ENCODE data around the gene GNAT1. TPM values are rescaled to one million over a fixed set of nuclear protein-coding genes. Genes with fewer than 3 reads are reported as not detected.

The GNAT1 gene
- total and polyA plus RNA-seq, 2 of the 13 experiments (the other 11 are each of a cell fraction or from before 2014, with no cell fraction given): 0.15 TPM; not detected in 1

GRCh38 chr3:50207359-50208042 is 16.1 kb downstream of the GNAT1 start:
- CTCF ChIA-PET (ENCODE audit: low intra/inter-chr PET ratio, low total read pairs): no interaction called here
- peak overlapping the region; percentile 59 for H3K9ac ChIP-seq (ENCODE audit: insufficient read depth, low read depth, low read length)
- no TSS peak for BruUV-seq (replicated peaks)
- intact Hi-C loops (cut with micrococcal nuclease; ENCODE audit: unreplicated experiment) (no loop called here), in situ Hi-C loops (cut with HindIII; ENCODE audit: extremely low pct_ligation_motif_present, low pct_unique_long_range_greater_than_20kb) (no loop called here)
- peaks cover 52% of the 10 kb centered on the region for H3K79me2 ChIP-seq (ENCODE audit: insufficient read depth, low read length)
- no peak for FAIRE-seq
- H3K9me3 ChIP-seq (ENCODE audit: low read length): no peaks in the 10 kb centered on the region
- no peaks in the 10 kb centered on the region for H3K27me3 ChIP-seq (ENCODE audit: control insufficient read depth in 1 of 2, insufficient read depth in 2 of 2, low read length in 2 of 2)
- peak overlapping the region; percentile 99 for H3K27ac ChIP-seq (ENCODE audit: extremely low read length, insufficient read depth, low read length)
- DNase-seq (ENCODE audit: low spot score): no peak
- ATAC-seq: no peak
- peak overlapping the region; percentile 85 for H3K4me2 ChIP-seq (ENCODE audit: low read depth, low read length)
- H2AFZ ChIP-seq (ENCODE audit: low read length): no peak overlapping the region
- peak overlapping the region in 1 of 3 experiments; percentile 93; a peak in 2 of 6 replicates for H3K4me3 ChIP-seq (replicated peaks in 1 of 3; ENCODE audit: insufficient read depth in 1 of 3, low read depth in 2 of 3, low read length in 3 of 3)
- H3K36me3 ChIP-seq (replicated peaks in 1 of 2; ENCODE audit: control insufficient read depth in 1 of 2, insufficient read depth in 2 of 2, low read length in 2 of 2): no peaks in the 10 kb centered on the region; a peak in 1 of 5 replicates
- H3K4me1 ChIP-seq (ENCODE audit: insufficient read depth, low read length): peaks cover 87% of the 10 kb centered on the region
- peaks cover 4% of the 10 kb centered on the region; the same call in 1 of the 2 replicates for H4K20me1 ChIP-seq (ENCODE audit: insufficient read depth, low read length)
- POLR2A ChIA-PET: interaction anchor here (1.0 to 16.5 kb wide), 7 partner anchors 2 to 88 kb away, joined by 3 to 844 read pairs (median 82); partner anchors contain the start of genes GNAI2 and SLC38A3
- 78% methylated on average over 11 of the region's 17 CpGs for WGBS (ENCODE audit: low lambda C conversion rate)
- 0 out of 2 replicates have a peak, but pooled peaks have one; percentile 26 for TF ChIP-seq TFAP4 (IDR thresholded peaks at IDR 0.05; ENCODE audit: borderline replicate concordance, low read depth)
- no peak for TF ChIP-seq FOXO4 (CRISPR knock-in tag; conservative IDR thresholded peaks at IDR 0.05)
- TF ChIP-seq THAP9 (CRISPR knock-in tag; IDR thresholded peaks at IDR 0.05; ENCODE audit: borderline replicate concordance): no peak
- no peak for TF ChIP-seq CBX2 (IDR thresholded peaks at IDR 0.05; ENCODE audit: low read depth, low read length)
- 0 out of 2 replicates have a peak, but pooled peaks have one; percentile 27 for TF ChIP-seq CBX2 (CRISPR knock-in tag; IDR thresholded peaks at IDR 0.05; ENCODE audit: low read depth)
- TF ChIP-seq MXD3 (CRISPR knock-in tag; IDR thresholded peaks at IDR 0.05): no peak
- no peak for TF ChIP-seq MAFF (IDR thresholded peaks at IDR 0.05; ENCODE audit: low read depth, low read length)
- TF ChIP-seq ZNF7 (CRISPR knock-in tag; IDR thresholded peaks at IDR 0.05): 0 out of 2 replicates have a peak, but pooled peaks have one; percentile 15
- TF ChIP-seq CBX5 (CRISPR knock-in tag; IDR thresholded peaks at IDR 0.05; ENCODE audit: borderline replicate concordance): no peak
- 0 out of 2 replicates have a peak, but pooled peaks have one; percentile 24 for TF ChIP-seq POGK (CRISPR knock-in tag; conservative IDR thresholded peaks at IDR 0.05)
- TF ChIP-seq MAX (IDR thresholded peaks at IDR 0.05): no peak
- TF ChIP-seq ZNF746 (CRISPR knock-in tag; IDR thresholded peaks at IDR 0.05): no peak
- TF ChIP-seq ZNF724P (CRISPR knock-in tag; IDR thresholded peaks at IDR 0.05; ENCODE audit: borderline replicate concordance): no peak
- peak; percentile 76; the same call in 1 of the 2 replicates for TF ChIP-seq ZKSCAN1 (IDR thresholded peaks at IDR 0.05; ENCODE audit: low read length)
- TF ChIP-seq ZFX (CRISPR knock-in tag; IDR thresholded peaks at IDR 0.05; ENCODE audit: low read depth): no peak
- no peak for TF ChIP-seq HNRNPK (IDR thresholded peaks at IDR 0.05; ENCODE audit: low read depth, low read length, poor library complexity, severe bottlenecking)

Data from HepG2 (cell line).